ENCODE measurements around the gene ZDHHC18.
"Not testable (repeated sequence)": the region's sequence is repeated elsewhere in the genome, so short reads cannot be mapped to it uniquely, and the experiment has no call there.

Gene ZDHHC18

GRCh38 chr1:26791626-26792025 lies 34.9 kb upstream of the ZDHHC18 start:
- DNase-seq, result no peak

- DNase-seq, result no peak
Measured at GRCh38 chr1:26792924-26793323, 33.6 kb upstream of the ZDHHC18 start.

GRCh38 chr1:26794391-26794790 lies 32.1 kb upstream of the ZDHHC18 start:
- no peak for DNase-seq

GRCh38 chr1:26797627-26798026 lies 28.9 kb upstream of the ZDHHC18 start:
- no peak for DNase-seq

- DNase-seq, result no peak
Measured at GRCh38 chr1:26799479-26800142, 26.9 kb upstream of the ZDHHC18 start.

GRCh38 chr1:26803932-26804331 lies 22.6 kb upstream of the ZDHHC18 start:
- DNase-seq, result not testable (repeated sequence)

GRCh38 chr1:26810105-26810504 lies 16.4 kb upstream of the ZDHHC18 start:
- peak; percentile 46 for DNase-seq

GRCh38 chr1:26811057-26811456 lies 15.4 kb upstream of the ZDHHC18 start:
- DNase-seq, result no peak

GRCh38 chr1:26811708-26812107 lies 14.8 kb upstream of the ZDHHC18 start:
- no peak for DNase-seq

- no peak for DNase-seq
Measured at GRCh38 chr1:26814377-26814776, 12.1 kb upstream of the ZDHHC18 start.

- DNase-seq, result no peak
Measured at GRCh38 chr1:26814893-26815292, 11.6 kb upstream of the ZDHHC18 start.

GRCh38 chr1:26820784-26821269 lies 5.7 kb upstream of the ZDHHC18 start:
- peak; percentile 3 for DNase-seq

GRCh38 chr1:26822737-26823395 lies 3.6 kb upstream of the ZDHHC18 start:
- DNase-seq, result no peak

- no peak for DNase-seq
Measured at GRCh38 chr1:26824731-26825130, 1.8 kb upstream of the ZDHHC18 start.

- no peak for DNase-seq
Measured at GRCh38 chr1:26827106-26827604, 667 bp downstream of the ZDHHC18 start.

GRCh38 chr1:26827663-26828062 lies 1.2 kb downstream of the ZDHHC18 start:
- no peak for DNase-seq

GRCh38 chr1:26828411-26828991 lies 2.0 kb downstream of the ZDHHC18 start:
- DNase-seq, result no peak

GRCh38 chr1:26829184-26829911 lies 2.9 kb downstream of the ZDHHC18 start:
- no peak for DNase-seq

- no peak for DNase-seq
Measured at GRCh38 chr1:26831059-26831458, 4.6 kb downstream of the ZDHHC18 start.

- DNase-seq, result no peak
Measured at GRCh38 chr1:26831546-26832248, 5.2 kb downstream of the ZDHHC18 start.

- DNase-seq, result no peak
Measured at GRCh38 chr1:26832249-26832960, 5.9 kb downstream of the ZDHHC18 start.
